Astrocyte of the hippocampus (primary cell): ENCODE measurements around the gene SCN1B.
"Not testable (repeated sequence)": the region's sequence is repeated elsewhere in the genome, so short reads cannot be mapped to it uniquely, and the experiment has no call there.

Experiments used
- DNase-seq: peaks from one replicate; pipeline ENCODE4 v3.0.0; 2011; ENCODE audit warnings: low read depth, low spot score

The SCN1B gene

GRCh38 chr19:35037716-35038622 lies 7.7 kb downstream of the SCN1B start:
- no peak for DNase-seq

- DNase-seq = no peak
Measured at GRCh38 chr19:35038623-35039512, 8.6 kb downstream of the SCN1B start.

GRCh38 chr19:35039881-35040825 lies 9.9 kb downstream of the SCN1B start:
- DNase-seq = no peak

- peak; percentile 24 for DNase-seq
Measured at GRCh38 chr19:35040826-35041547, 10.7 kb downstream of the SCN1B start.

DNA sequence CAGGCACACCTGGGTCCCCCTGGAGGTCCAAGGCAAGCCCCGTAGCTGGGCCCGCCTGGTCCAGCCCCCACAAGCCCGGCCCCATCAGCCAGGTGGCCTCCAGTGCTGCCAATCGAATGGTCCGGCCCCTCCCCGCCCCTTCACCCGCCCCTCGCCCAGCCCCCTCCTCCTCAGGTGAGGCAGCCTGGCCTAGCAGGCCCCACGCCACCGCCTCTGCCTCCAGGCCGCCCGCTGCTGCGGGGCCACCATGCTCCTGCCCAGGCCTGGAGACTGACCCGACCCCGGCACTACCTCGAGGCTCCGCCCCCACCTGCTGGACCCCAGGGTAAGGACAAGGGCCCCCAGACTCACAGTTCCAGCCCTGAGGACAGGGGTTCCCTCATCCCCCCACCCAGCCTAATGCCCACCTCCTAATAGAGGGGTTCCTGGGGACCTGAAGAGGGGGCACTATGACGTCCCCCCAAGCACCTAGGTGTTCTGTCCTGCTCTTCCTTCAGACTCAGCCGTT lies 11.3 kb downstream of the SCN1B start, which contains the start of gene HPN:
Gene HPN, plus strand, starts transcription at position 174 of the 508 bp plus-strand sequence. CDS start 786 bp downstream, outside the sequence.
- no peak for DNase-seq

DNA sequence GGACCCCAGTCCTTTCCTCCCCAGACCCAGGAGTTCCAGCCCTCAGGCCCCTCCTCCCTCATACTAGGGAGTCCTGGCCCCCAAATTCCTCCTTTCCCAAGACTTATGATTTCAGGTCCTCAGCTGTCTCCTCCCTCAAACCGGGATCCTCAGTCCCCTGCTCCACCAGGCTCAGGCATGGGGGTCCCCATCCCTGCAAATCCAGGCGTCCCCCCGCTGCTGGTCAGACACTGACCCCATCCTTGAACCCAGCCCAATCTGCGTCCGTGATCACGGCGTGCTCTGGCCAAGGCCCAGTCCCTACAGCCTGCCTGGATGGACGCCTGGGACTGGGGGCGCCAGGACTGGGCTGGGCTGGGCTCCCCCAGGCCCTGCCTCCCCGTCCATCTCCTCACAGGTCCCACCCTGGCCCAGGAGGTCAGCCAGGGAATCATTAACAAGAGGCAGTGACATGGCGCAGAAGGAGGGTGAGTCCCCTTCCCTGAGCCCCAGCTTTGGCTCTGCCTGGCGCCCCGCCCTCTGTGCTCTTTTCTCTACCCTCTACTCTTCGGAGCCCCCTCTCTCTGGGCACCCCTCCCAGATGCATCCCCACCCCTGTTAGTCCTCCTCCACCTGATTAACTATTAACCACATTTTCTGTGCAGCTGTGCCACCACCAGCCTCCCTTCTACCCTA lies 11.9 kb downstream of the SCN1B start:
- DNase-seq = no peak

DNA sequence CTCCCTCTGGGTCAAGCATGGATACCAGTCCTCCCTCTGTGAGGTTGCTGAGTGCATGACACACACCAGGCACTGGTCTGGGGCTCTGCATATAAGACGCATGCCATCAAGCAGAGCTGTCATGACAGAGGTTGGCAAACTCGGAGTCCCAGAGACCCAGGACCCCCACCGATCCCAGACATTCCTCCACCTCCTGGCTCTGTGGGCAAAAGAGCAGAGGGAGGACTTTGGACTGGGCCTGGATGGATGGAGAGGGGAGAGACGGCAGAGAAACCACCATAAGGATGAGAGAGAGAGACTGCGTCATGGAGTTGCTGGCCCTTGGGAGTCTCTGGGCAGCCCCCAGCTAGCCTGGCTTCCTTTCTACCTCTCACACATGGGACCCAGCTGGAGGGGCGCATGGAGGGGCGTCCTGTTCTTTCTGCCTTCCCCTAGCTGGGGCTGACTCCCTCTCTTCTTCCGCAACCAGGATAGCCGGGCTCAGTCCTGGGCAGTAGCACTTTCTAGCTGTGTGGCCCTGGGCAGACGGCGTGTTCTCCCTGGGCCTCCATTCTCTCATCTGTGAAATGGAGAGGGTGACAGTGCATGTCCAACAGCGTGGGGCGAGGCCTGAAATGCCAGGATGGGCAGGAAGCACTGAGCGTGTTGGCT lies 12.8 kb downstream of the SCN1B start:
- DNase-seq = no peak

DNA sequence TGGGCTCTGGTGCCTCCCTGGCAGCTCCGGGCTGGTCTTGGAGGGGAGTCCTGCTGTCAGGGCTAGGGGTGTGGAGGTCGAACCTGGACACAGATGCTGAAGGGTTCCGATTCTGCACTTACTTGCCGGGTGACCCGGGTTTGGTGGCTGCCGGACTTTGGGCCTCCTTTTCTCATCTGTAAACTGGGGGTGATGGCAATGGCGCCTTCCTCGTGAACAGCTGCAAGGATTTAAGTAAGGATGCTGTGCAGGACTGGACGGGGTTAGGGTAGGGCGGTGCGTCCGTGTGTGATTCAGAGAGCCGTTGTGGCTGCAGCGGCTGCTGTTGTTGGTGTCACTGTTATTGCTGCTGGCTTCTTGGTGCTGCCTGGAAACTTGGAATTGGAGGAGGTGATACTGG lies 13.6 kb downstream of the SCN1B start:
- DNase-seq = no peak

GRCh38 chr19:35044317-35045117 lies 14.2 kb downstream of the SCN1B start:
- peak; percentile 62 for DNase-seq

DNA sequence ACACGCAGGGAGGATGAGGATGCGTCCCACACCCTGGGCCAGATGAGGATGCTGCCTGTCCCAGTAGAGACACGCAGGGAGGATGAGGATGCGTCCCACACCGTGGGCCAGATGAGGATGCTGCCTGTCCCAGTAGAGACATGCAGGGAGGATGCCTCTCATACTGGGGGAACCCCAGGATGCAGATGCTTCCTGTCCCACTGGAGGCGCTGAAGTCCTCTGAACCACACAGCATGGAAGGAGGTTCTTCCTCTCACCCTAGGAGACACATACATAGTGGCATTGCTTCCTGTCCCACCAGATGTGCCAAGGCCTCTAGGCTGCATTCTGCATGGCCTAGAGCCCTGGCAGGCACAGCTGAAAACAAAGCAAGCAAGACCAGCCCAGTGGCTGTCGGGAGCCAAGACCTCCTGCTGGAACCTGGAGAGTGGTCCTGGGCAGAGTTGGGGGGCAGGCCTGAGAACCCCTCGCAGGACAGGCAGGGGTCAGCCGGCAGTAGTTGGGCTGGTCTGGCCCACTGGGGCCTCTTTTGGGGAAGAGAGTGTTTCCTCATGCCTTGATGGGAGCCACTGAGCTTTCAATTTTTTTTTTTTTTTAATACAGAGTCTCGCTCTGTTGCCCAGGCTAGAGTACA lies 15.5 kb downstream of the SCN1B start:
- DNase-seq = no peak

DNA sequence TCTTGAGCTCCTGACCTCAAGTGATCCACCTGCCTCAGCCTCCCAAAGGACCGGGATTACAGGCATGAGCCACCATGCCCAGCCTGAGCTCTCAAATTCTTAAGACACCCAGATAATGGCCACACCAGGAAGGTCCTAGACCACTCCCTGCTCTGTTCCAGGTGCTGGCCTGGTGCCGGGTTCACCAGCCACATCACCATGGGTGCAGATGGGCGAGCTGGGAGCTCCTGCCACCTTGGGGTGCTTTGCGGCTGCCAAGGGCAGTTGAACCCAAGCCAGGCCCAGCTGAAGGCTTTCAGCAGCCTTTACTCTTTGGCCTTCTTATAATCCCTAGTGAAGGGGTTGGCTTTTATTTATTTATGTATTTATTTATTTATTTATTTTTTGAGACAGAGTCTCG lies 16.2 kb downstream of the SCN1B start:
- no peak for DNase-seq

DNA sequence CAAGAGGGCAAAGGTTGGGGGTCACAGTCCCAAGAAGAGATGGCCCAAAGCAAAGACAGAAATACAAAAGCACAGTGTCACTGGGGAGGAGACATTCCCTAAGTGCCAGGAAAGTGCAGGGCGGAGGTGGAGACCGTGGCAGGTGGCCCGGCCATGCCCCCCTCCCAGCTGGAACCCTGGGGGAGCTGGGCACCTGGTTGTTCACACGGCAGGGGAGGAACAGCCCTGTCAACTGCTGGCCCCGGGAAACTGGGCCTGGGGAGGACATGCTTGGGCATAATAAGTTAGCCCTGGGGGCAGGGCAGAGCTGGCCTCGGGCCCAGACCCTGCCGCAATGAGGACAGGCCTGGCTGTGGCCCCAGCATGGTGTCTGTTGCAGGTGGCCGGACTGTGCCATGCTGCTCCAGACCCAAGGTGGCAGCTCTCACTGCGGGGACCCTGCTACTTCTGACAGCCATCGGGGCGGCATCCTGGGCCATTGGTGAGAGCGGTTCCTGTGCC lies 18.7 kb downstream of the SCN1B start:
- DNase-seq = no peak

- no peak for DNase-seq
Measured at GRCh38 chr19:35049456-35049855, 19.2 kb downstream of the SCN1B start.

DNA sequence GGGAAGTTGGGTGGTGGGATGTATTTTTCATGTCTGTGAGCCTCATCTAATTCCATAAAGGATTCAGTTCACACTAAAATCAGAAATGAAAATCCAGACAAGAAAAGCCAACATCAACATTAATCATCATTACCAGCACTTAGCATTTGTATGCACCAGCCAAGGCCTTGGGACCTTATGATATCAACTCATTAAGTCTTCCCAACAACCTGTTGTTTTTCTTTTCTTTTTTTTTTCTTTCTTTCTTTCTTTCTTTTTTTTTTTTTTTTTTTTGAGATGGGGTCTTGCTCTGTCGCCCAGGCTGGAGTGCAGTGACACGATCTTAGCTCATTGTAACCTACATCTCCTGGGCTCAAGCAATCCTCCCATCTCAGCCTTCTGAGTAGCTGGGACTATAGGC lies 20.4 kb downstream of the SCN1B start:
- not testable (repeated sequence) for DNase-seq

DNA sequence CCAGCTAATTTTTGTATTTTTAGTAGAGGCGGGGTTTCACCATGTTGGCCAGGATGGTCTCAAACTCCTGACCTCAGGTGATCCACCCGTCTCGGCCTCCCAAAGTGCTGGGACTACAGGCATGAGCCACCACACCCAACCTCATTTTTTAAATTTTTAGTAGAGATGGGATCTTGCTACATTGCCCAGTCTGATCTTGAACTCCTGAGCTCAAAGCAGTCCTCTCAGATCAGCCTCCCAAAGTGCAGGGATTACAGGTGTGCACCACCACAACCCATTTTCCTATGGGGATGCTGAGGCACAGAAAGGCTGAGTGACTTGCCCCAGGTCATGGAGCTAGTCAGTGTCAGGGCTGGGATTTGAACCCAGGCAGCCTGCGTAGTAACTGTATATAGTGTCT lies 21.0 kb downstream of the SCN1B start:
- not testable (repeated sequence) for DNase-seq

GRCh38 chr19:35051796-35052195 lies 21.5 kb downstream of the SCN1B start:
- no peak for DNase-seq

DNA sequence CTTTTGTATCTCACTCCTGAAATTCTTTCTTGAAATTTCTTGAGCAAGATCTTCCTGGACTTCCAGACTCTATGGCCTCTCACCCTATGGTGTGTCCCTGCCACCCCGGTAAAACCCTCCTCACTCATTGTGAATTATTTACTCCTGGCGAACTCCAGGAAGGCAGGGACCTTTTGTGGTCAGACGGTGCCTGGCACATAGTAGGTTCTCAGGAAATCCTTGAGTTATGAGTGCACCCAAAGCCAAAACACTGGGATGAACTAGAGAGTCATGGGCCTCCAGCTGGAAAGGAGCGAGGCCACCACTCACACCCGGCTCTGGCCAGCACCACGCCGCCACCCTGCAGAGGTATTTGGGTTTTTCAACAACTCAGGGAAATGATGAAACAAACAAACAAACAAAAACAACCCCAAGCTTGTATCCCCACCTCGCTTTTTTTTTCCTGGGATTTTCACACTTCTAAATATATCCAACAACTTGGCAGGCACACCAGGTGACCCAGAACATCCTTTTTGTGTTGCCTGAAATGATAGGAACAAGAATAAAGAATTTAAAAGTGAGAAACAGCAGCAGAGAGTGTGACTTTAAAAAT lies 22.4 kb downstream of the SCN1B start:
- no peak for DNase-seq
